ENCODE data around the gene IFNAR2.

The IFNAR2 gene

DNA sequence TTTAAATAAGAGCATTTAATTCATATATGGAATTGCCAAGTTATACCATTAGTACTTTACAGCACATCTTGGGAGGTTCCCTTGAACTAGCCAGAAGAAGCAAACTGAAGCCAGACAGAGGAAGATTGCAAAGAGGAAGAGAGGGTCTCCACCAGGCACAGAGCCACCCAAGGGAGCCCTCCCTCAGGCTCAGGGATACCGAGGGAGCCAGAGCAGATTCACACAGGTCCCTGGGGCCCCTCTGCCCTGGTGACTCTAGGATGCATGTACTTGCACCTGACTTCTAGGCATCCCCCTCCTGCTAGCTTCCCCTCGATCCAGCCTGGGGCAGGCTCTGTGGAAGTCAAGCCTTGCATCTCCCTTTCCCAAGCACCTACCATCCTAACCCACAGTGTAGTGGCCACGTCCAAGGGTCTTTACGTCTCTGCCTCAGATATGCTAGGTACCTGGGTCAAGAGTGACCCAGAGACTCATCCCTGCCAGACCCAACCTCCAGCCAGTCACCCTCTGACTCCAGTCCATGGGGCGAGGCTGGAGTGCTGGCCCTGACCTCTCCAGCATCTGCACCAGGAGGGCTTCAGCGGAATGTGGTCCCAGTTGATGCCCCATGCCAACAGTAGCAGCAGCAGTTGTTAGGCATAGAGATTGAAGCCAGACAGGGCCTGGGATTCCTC lies 6.4 kb downstream of the IFNAR2 start:
- peaks cover 85% of the 10 kb centered on the region for H3K4me1 ChIP-seq (ENCODE audit: insufficient read depth, low read length)
- H3K9me3 ChIP-seq (ENCODE audit: insufficient read depth, low read length, severe bottlenecking), result no peaks in the 10 kb centered on the region
- H3K36me3 ChIP-seq (ENCODE audit: insufficient read depth, low read length), result peaks cover 29% of the 10 kb centered on the region
- H3K4me2 ChIP-seq (ENCODE audit: insufficient read depth, low read length), result no peak overlapping the region
- H3K27me3 ChIP-seq (ENCODE audit: insufficient read depth, low read length, poor library complexity), result no peaks in the 10 kb centered on the region
- peak overlapping the region; percentile 56 for H3K27ac ChIP-seq (ENCODE audit: low read length)
- no peak for ATAC-seq (ENCODE audit: insufficient read depth, low read depth)
- no peak for DNase-seq
- no peak overlapping the region for H2AFZ ChIP-seq (ENCODE audit: low read depth, low read length)
- peaks cover 36% of the 10 kb centered on the region; the same call in 1 of the 2 replicates for H4K20me1 ChIP-seq (ENCODE audit: insufficient read depth, low read length)
- H3K4me3 ChIP-seq (ENCODE audit: low read depth in 1 of 2, low read length in 2 of 2), result no peak overlapping the region
- TF ChIP-seq EZH2 (IDR thresholded peaks at IDR 0.05; ENCODE audit: borderline replicate concordance, low read depth, low read length, severe bottlenecking), result no peak
- TF ChIP-seq, protein P1, sequence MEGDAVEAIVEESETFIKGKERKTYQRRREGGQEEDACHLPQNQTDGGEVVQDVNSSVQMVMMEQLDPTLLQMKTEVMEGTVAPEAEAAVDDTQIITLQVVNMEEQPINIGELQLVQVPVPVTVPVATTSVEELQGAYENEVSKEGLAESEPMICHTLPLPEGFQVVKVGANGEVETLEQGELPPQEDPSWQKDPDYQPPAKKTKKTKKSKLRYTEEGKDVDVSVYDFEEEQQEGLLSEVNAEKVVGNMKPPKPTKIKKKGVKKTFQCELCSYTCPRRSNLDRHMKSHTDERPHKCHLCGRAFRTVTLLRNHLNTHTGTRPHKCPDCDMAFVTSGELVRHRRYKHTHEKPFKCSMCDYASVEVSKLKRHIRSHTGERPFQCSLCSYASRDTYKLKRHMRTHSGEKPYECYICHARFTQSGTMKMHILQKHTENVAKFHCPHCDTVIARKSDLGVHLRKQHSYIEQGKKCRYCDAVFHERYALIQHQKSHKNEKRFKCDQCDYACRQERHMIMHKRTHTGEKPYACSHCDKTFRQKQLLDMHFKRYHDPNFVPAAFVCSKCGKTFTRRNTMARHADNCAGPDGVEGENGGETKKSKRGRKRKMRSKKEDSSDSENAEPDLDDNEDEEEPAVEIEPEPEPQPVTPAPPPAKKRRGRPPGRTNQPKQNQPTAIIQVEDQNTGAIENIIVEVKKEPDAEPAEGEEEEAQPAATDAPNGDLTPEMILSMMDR (IDR thresholded peaks at IDR 0.05; ENCODE audit: borderline replicate concordance, extremely low read depth, low read length, poor library complexity, severe bottlenecking), result no peak
- H3K9ac ChIP-seq (ENCODE audit: low read depth, low read length), result no peak overlapping the region
- peaks cover 98% of the 10 kb centered on the region for H3K79me2 ChIP-seq (ENCODE audit: insufficient read depth, low read length)

DNA sequence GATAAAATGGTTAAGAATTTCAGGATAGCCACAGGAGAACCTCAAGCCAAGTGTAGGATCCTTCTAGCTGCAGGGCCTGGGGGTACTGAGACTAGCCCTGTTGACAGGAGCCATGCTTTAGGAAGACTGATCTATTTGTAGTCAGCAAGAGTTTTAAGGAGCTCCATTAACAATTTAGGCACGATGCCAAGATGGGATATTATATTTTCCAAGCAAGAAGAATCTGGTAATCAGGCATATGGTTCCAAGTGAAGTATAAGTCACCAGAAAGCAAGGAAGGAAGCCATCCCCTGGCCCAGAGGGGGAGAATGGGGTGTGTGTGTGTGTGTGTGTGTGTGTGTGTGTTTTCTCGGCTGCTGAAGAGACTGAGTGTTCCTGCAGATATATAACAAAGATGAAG lies 7.0 kb downstream of the IFNAR2 start:
- Histone ChIP-seq H3K4me3 (ENCODE audit: low read depth in 1 of 2, low read length in 2 of 2) (no peak overlapping the region), H3K4me1 (ENCODE audit: insufficient read depth, low read length) (peaks cover 85% of the 10 kb centered on the region), H3K4me2 (ENCODE audit: insufficient read depth, low read length) (no peak overlapping the region), H3K79me2 (ENCODE audit: insufficient read depth, low read length) (peaks cover 98% of the 10 kb centered on the region), H3K27ac (ENCODE audit: low read length) (peak overlapping the region; percentile 56; the same call in 1 of the 2 replicates), H3K36me3 (ENCODE audit: insufficient read depth, low read length) (peaks cover 29% of the 10 kb centered on the region), H3K9me3 (ENCODE audit: insufficient read depth, low read length, severe bottlenecking) (no peaks in the 10 kb centered on the region), H3K27me3 (ENCODE audit: insufficient read depth, low read length, poor library complexity) (no peaks in the 10 kb centered on the region), H3K9ac (ENCODE audit: low read depth, low read length) (no peak overlapping the region; the same call in 1 of the 2 replicates), H2AFZ (ENCODE audit: low read depth, low read length) (no peak overlapping the region), H4K20me1 (ENCODE audit: insufficient read depth, low read length) (peaks cover 32% of the 10 kb centered on the region; the same call in 1 of the 2 replicates)
- ATAC-seq (ENCODE audit: insufficient read depth, low read depth), result no peak
- no peak for DNase-seq
- TF ChIP-seq EZH2 (IDR thresholded peaks at IDR 0.05; ENCODE audit: borderline replicate concordance, low read depth, low read length, severe bottlenecking), result no peak
- TF ChIP-seq, protein P1 (IDR thresholded peaks at IDR 0.05; ENCODE audit: borderline replicate concordance, extremely low read depth, low read length, poor library complexity, severe bottlenecking), result no peak

DNA sequence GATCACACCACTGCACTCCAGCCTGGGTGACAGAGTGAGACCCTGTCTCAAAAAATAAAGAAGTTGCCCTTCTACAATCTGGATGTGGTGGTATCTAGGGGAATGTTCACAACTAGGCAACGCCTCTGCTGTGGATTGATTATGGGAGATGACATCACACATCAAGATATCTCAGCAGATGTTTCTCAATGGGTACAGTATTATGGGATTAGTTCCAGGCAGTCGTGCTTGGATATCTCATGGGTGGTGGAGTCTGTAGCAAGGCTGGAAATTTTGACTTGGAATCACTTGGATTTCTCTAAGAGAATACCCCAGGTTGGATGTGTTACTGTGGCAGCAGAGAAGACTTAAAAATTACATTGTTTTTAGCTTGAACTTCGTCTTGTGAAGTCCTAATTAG lies 7.7 kb downstream of the IFNAR2 start:
- no peak overlapping the region for H3K9ac ChIP-seq (ENCODE audit: low read depth, low read length)
- peaks cover 35% of the 10 kb centered on the region for H3K36me3 ChIP-seq (ENCODE audit: insufficient read depth, low read length)
- H3K4me2 ChIP-seq (ENCODE audit: insufficient read depth, low read length), result no peak overlapping the region
- no peaks in the 10 kb centered on the region for H3K9me3 ChIP-seq (ENCODE audit: insufficient read depth, low read length, severe bottlenecking)
- TF ChIP-seq, protein P1 (IDR thresholded peaks at IDR 0.05; ENCODE audit: borderline replicate concordance, extremely low read depth, low read length, poor library complexity, severe bottlenecking), result no peak
- TF ChIP-seq EZH2 (IDR thresholded peaks at IDR 0.05; ENCODE audit: borderline replicate concordance, low read depth, low read length, severe bottlenecking), result no peak
- ATAC-seq (ENCODE audit: insufficient read depth, low read depth), result no peak
- peaks cover 31% of the 10 kb centered on the region; the same call in 1 of the 2 replicates for H4K20me1 ChIP-seq (ENCODE audit: insufficient read depth, low read length)
- no peak overlapping the region for H3K4me3 ChIP-seq (ENCODE audit: low read depth in 1 of 2, low read length in 2 of 2)
- peaks cover 84% of the 10 kb centered on the region for H3K4me1 ChIP-seq (ENCODE audit: insufficient read depth, low read length)
- no peak for DNase-seq
- H3K27me3 ChIP-seq (ENCODE audit: insufficient read depth, low read length, poor library complexity), result no peaks in the 10 kb centered on the region
- peak overlapping the region; percentile 32; the same call in 1 of the 2 replicates for H3K27ac ChIP-seq (ENCODE audit: low read length)
- no peak overlapping the region for H2AFZ ChIP-seq (ENCODE audit: low read depth, low read length)
- peaks cover 96% of the 10 kb centered on the region for H3K79me2 ChIP-seq (ENCODE audit: insufficient read depth, low read length)

Measured in DND-41 (cell line).